ENCODE results near the gene SKP1. TPM values are rescaled to one million over a fixed set of nuclear protein-coding genes. Genes with fewer than 3 reads are reported as not detected.

The SKP1 gene
- total RNA-seq, 2 donors from 2014 or later = 343 to 391 TPM

GRCh38 chr5:134207696-134208095 lies 30.9 kb upstream of the SKP1 start:
- no peaks in the 10 kb centered on the region for H3K27me3 ChIP-seq (replicated peaks; ENCODE audit: insufficient read depth)
- H3K36me3 ChIP-seq = no peaks in the 10 kb centered on the region
- intact Hi-C loops (cut with DNase I) = no loop called here
- no peak overlapping the region for H3K4me3 ChIP-seq
- TF ChIP-seq POLR2AphosphoS5 (IDR thresholded peaks at IDR 0.05) (no peak), POLR2A (IDR thresholded peaks at IDR 0.05) (no peak), CTCF (IDR thresholded peaks at IDR 0.05) (no peak)
- no peak overlapping the region for H3K27ac ChIP-seq
- peaks cover 4% of the 10 kb centered on the region for H3K4me1 ChIP-seq (replicated peaks)
- H3K9me3 ChIP-seq = no peaks in the 10 kb centered on the region
- 95% methylated on average over 1 of the region's 1 CpG for WGBS
- no peak for DNase-seq (ENCODE audit: low spot score)

- TF ChIP-seq POLR2A (IDR thresholded peaks at IDR 0.05) = no peak
- TF ChIP-seq CTCF (IDR thresholded peaks at IDR 0.05) = no peak
- TF ChIP-seq POLR2AphosphoS5 (IDR thresholded peaks at IDR 0.05) = no peak
- Histone ChIP-seq H3K4me1 (replicated peaks) (peaks cover 4% of the 10 kb centered on the region), H3K4me3 (no peak overlapping the region), H3K9me3 (no peaks in the 10 kb centered on the region), H3K27ac (no peak overlapping the region), H3K27me3 (replicated peaks; ENCODE audit: insufficient read depth) (no peaks in the 10 kb centered on the region), H3K36me3 (no peaks in the 10 kb centered on the region)
- WGBS = 76% methylated on average over 7 of the region's 7 CpGs
- intact Hi-C loops (cut with DNase I) = no loop called here
- no peak for DNase-seq (ENCODE audit: low spot score)
These were observed 29.9 kb upstream of the SKP1 start for GRCh38 chr5:134206627-134207160.

- Histone ChIP-seq H3K27ac (no peak overlapping the region), H3K27me3 (replicated peaks; ENCODE audit: insufficient read depth) (no peaks in the 10 kb centered on the region), H3K9me3 (no peaks in the 10 kb centered on the region), H3K4me3 (no peak overlapping the region), H3K4me1 (replicated peaks) (peaks cover 4% of the 10 kb centered on the region), H3K36me3 (no peaks in the 10 kb centered on the region)
- TF ChIP-seq CTCF (IDR thresholded peaks at IDR 0.05) (no peak), POLR2AphosphoS5 (IDR thresholded peaks at IDR 0.05) (no peak), POLR2A (IDR thresholded peaks at IDR 0.05) (no peak)
- intact Hi-C loops (cut with DNase I) = no loop called here
- no peak for DNase-seq (ENCODE audit: low spot score)
- 93% methylated on average over 4 of the region's 4 CpGs for WGBS
These were observed 27.8 kb upstream of the SKP1 start for GRCh38 chr5:134204575-134204974.

GRCh38 chr5:134203630-134204029 lies 26.9 kb upstream of the SKP1 start:
- Histone ChIP-seq H3K27ac (no peak overlapping the region), H3K4me3 (no peak overlapping the region), H3K36me3 (no peaks in the 10 kb centered on the region), H3K27me3 (replicated peaks; ENCODE audit: insufficient read depth) (no peaks in the 10 kb centered on the region), H3K4me1 (replicated peaks) (no peaks in the 10 kb centered on the region), H3K9me3 (no peaks in the 10 kb centered on the region)
- intact Hi-C loops (cut with DNase I) = no loop called here
- TF ChIP-seq POLR2AphosphoS5 (IDR thresholded peaks at IDR 0.05) (no peak), POLR2A (IDR thresholded peaks at IDR 0.05) (no peak), CTCF (IDR thresholded peaks at IDR 0.05) (no peak)
- 97% methylated on average over 3 of the region's 3 CpGs for WGBS
- no peak for DNase-seq (ENCODE audit: low spot score)

GRCh38 chr5:134195666-134196065 lies 18.9 kb upstream of the SKP1 start:
- intact Hi-C loops (cut with DNase I) = no loop called here
- H3K4me1 ChIP-seq (replicated peaks) = no peaks in the 10 kb centered on the region
- TF ChIP-seq POLR2A (IDR thresholded peaks at IDR 0.05) (no peak), CTCF (IDR thresholded peaks at IDR 0.05) (no peak), POLR2AphosphoS5 (IDR thresholded peaks at IDR 0.05) (no peak)
- no peak overlapping the region for H3K4me3 ChIP-seq
- no peaks in the 10 kb centered on the region for H3K36me3 ChIP-seq
- no peaks in the 10 kb centered on the region for H3K27me3 ChIP-seq (replicated peaks; ENCODE audit: insufficient read depth)
- DNase-seq (ENCODE audit: low spot score) = no peak
- WGBS = 82% methylated on average over 5 of the region's 5 CpGs
- H3K27ac ChIP-seq = no peak overlapping the region
- H3K9me3 ChIP-seq = no peaks in the 10 kb centered on the region
